Neural progenitor cell (in vitro differentiated cells): ENCODE measurements around the gene KIRREL3. TPM values are rescaled to one million over a fixed set of nuclear protein-coding genes. Genes with fewer than 3 reads are reported as not detected.
A peak's percentile ranks its signal among the peaks of the same experiment; 100 is the strongest.

Experiments used
- DNase-seq: peaks from one replicate; pipeline ENCODE4 v3.0.0-alpha.2; 2016; ENCODE audit warnings: low spot score
- H2AFZ ChIP-seq: fragments of 200-600 bp; sonication (generic); replicated peaks from 2 replicates; pipeline ENCODE4 v1.6.1; 2016; ENCODE audit warnings: antibody characterized with exemption
- H3F3A ChIP-seq: fragments of 200-600 bp; sonication (generic); 2 replicates; pipeline ENCODE4 v1.6.1; 2016; ENCODE audit warnings: antibody characterized with exemption, low read depth
- H3K27ac ChIP-seq: fragments of 200-600 bp; sonication (generic); 2 replicates; pipeline ENCODE4 v1.5.1; 2016; ENCODE audit warnings: mild to moderate bottlenecking
- H3K27me3 ChIP-seq: fragments of 200-600 bp; sonication (generic); 2 replicates; pipeline ENCODE4 v1.6.1; 2016; ENCODE audit warnings: mild to moderate bottlenecking, moderate library complexity
- H3K36me3 ChIP-seq: fragments of 200-600 bp; sonication (generic); 2 replicates; pipeline ENCODE4 v1.5.1; 2016
- H3K4me1 ChIP-seq: fragments of 200-600 bp; sonication (generic); 2 replicates; pipeline ENCODE4 v1.6.1; 2016; ENCODE audit warnings: mixed run types
- H3K4me2 ChIP-seq: fragments of 200-600 bp; sonication (generic); 2 replicates; pipeline ENCODE4 v1.6.1; 2016
- H3K4me3 ChIP-seq: fragments of 200-600 bp; sonication (generic); 2 replicates; pipeline ENCODE4 v1.5.1; 2016
- H3K79me2 ChIP-seq: fragments of 200-600 bp; sonication (generic); 2 replicates; pipeline ENCODE4 v1.6.1; 2016; ENCODE audit warnings: low read depth
- H3K9ac ChIP-seq: fragments of 200-600 bp; sonication (generic); 2 replicates; pipeline ENCODE4 v1.6.1; 2016
- H3K9me3 ChIP-seq: fragments of 200-600 bp; sonication (generic); 2 replicates; pipeline ENCODE4 v1.5.1; 2016; ENCODE audit warnings: low read depth
- H4K20me1 ChIP-seq: fragments of 200-600 bp; sonication (generic); 2 replicates; pipeline ENCODE4 v1.6.1; 2016; ENCODE audit warnings: low read depth
- H3K27ac Mint-ChIP-seq: 3 replicates; pipeline ENCODE4 v1.8.0; 2021; ENCODE audit warnings: mixed read lengths
- H3K27me3 Mint-ChIP-seq: 2 replicates; pipeline ENCODE4 v1.8.0; 2022; ENCODE audit warnings: low read depth, mild to moderate bottlenecking, inconsistent platforms, moderate library complexity, mixed read lengths; ENCODE audit not compliant: insufficient read depth
- H3K36me3 Mint-ChIP-seq: 3 replicates; pipeline ENCODE4 v1.8.0; 2021; ENCODE audit warnings: mixed read lengths
- H3K4me1 Mint-ChIP-seq: 3 replicates; pipeline ENCODE4 v1.8.0; 2021; ENCODE audit warnings: mixed read lengths
- H3K4me3 Mint-ChIP-seq: 3 replicates; pipeline ENCODE4 v1.8.0; 2021; ENCODE audit warnings: mild to moderate bottlenecking, moderate library complexity, mixed read lengths
- H3K9me3 Mint-ChIP-seq: 3 replicates; pipeline ENCODE4 v1.8.0; 2020; ENCODE audit warnings: mixed read lengths
- CTCF ChIP-seq: fragments of 200-600 bp; sonication (generic); IDR thresholded peaks from 2 replicates; pipeline ENCODE4 v1.5.1; 2017; ENCODE audit warnings: antibody characterized with exemption, mild to moderate bottlenecking
- EZH2 ChIP-seq: fragments of 200-600 bp; sonication (generic); IDR thresholded peaks from 2 replicates; pipeline ENCODE4 v1.6.1; 2017; ENCODE audit warnings: antibody characterized with exemption, mild to moderate bottlenecking, moderate library complexity
- EZH2phosphoT487 ChIP-seq: fragments of 200-600 bp; sonication (generic); IDR thresholded peaks from 2 replicates; pipeline ENCODE4 v1.6.1; 2017; ENCODE audit warnings: antibody characterized with exemption
- total RNA-seq: library from RNA; depleted of rRNA; stranded (reverse); fragments of >200 nt; gene quantifications from 2 replicates; pipeline ENCODE4 v1.2.3, GENCODE V29; 2015; ENCODE audit warnings: low replicate concordance

The KIRREL3 gene
- total RNA-seq, 1 donor from 2014 or later = 1.1 TPM

GRCh38 chr11:126899961-126900748, 100.4 kb downstream of the KIRREL3 start:
- Histone ChIP-seq H2AFZ (no peak overlapping the region), H3K9me3 (peaks cover 3% of the 10 kb centered on the region), H3K9ac (no peak overlapping the region), H3K36me3 (no peaks in the 10 kb centered on the region), H3K4me3 (no peak overlapping the region), H4K20me1 (no peaks in the 10 kb centered on the region), H3K27me3 (no peaks in the 10 kb centered on the region), H3K27ac (no peak overlapping the region), H3F3A (no peaks in the 10 kb centered on the region), H3K79me2 (no peaks in the 10 kb centered on the region), H3K4me1 (peaks cover 26% of the 10 kb centered on the region), H3K4me2 (no peak overlapping the region)
- no peak overlapping the region for H3K27ac Mint-ChIP-seq
- no peak overlapping the region for H3K4me3 Mint-ChIP-seq
- TF ChIP-seq EZH2phosphoT487 (no peak), EZH2 (no peak), CTCF (no peak)
- no peaks in the 10 kb centered on the region for H3K4me1 Mint-ChIP-seq
- H3K36me3 Mint-ChIP-seq = no peaks in the 10 kb centered on the region
- H3K9me3 Mint-ChIP-seq = peaks cover 15% of the 10 kb centered on the region
- peaks cover 3% of the 10 kb centered on the region for H3K27me3 Mint-ChIP-seq
- DNase-seq = no peak

- no peak overlapping the region for H3K4me3 Mint-ChIP-seq
- Histone ChIP-seq H3K4me2 (peak overlapping the region; percentile 53), H3K4me3 (peak overlapping the region; percentile 23)
Observed at GRCh38 chr11:126898802-126899201, 101.8 kb downstream of the KIRREL3 start.

GRCh38 chr11:126897430-126897829, 103.1 kb downstream of the KIRREL3 start:
- H3K4me1 Mint-ChIP-seq = peaks cover 13% of the 10 kb centered on the region
- no peaks in the 10 kb centered on the region for H3K36me3 Mint-ChIP-seq
- no peak for DNase-seq
- H3K27me3 Mint-ChIP-seq = peaks cover 3% of the 10 kb centered on the region
- no peak overlapping the region for H3K27ac Mint-ChIP-seq
- Histone ChIP-seq H3K79me2 (no peaks in the 10 kb centered on the region), H3F3A (no peaks in the 10 kb centered on the region), H3K4me1 (peaks cover 32% of the 10 kb centered on the region), H3K27ac (no peak overlapping the region), H2AFZ (no peak overlapping the region), H3K4me3 (no peak overlapping the region), H3K4me2 (no peak overlapping the region), H3K9me3 (peaks cover 3% of the 10 kb centered on the region), H4K20me1 (no peaks in the 10 kb centered on the region), H3K9ac (no peak overlapping the region), H3K36me3 (no peaks in the 10 kb centered on the region), H3K27me3 (no peaks in the 10 kb centered on the region)
- H3K4me3 Mint-ChIP-seq = no peak overlapping the region
- H3K9me3 Mint-ChIP-seq = peaks cover 18% of the 10 kb centered on the region
- TF ChIP-seq CTCF (no peak), EZH2phosphoT487 (no peak), EZH2 (no peak)

More at GRCh38 chr11:126898802-126899201, 101.8 kb downstream of the KIRREL3 start:
- H3K9ac ChIP-seq = no peak overlapping the region
- peaks cover 26% of the 10 kb centered on the region for H3K4me1 ChIP-seq
- no peaks in the 10 kb centered on the region for H3K27me3 ChIP-seq
- H4K20me1 ChIP-seq = no peaks in the 10 kb centered on the region
- peak; percentile 56 for DNase-seq
- peaks cover 2% of the 10 kb centered on the region for H3K4me1 Mint-ChIP-seq
- H3K27ac Mint-ChIP-seq = no peak overlapping the region
- H3K79me2 ChIP-seq = no peaks in the 10 kb centered on the region
- H3F3A ChIP-seq = no peaks in the 10 kb centered on the region
- peaks cover 3% of the 10 kb centered on the region for H3K27me3 Mint-ChIP-seq
- TF ChIP-seq EZH2phosphoT487 (no peak), EZH2 (no peak), CTCF (no peak)
- H3K9me3 ChIP-seq = peaks cover 3% of the 10 kb centered on the region
- H3K36me3 Mint-ChIP-seq = no peaks in the 10 kb centered on the region
- H3K36me3 ChIP-seq = no peaks in the 10 kb centered on the region
- H3K9me3 Mint-ChIP-seq = peaks cover 18% of the 10 kb centered on the region
- H3K27ac ChIP-seq = no peak overlapping the region
- H2AFZ ChIP-seq = no peak overlapping the region
